ENCODE data around the gene CYGB.

CYGB gene

DNA sequence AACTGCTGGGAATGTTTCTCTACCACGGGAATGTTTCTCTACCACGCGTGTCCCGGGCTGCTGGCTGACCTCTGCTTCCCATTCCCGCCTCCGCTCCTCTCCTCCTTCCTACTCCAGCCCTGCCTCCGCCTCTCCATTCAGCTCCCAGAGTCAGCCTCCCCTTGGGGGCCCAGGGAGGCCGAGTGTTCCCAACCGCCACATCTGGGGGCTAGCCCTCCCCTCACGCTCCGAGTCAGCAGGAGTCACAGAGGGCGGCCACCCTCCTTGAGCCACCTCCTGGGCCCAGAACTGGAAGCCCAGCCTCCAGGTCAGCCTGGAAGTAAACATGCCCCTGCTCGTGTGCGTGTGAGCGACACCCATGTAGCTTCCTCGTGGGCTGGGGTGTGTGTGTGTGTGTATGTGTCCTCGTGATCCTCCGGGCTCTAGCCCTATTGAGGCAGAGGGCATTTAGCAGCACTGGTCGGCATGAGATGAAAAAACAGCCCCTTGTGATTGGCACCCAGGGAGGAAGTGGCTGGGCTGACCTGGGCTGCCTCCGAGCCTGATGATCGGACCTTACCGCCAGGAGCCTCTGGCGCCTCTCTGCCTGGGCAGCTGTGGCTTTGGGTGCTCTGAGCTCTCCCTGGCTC lies 7.3 kb downstream of the CYGB start:
- TF ChIP-seq FOXM1 (IDR thresholded peaks at IDR 0.05; ENCODE audit: borderline replicate concordance, low read depth) = no peak
- TF ChIP-seq TEAD4 (IDR thresholded peaks at IDR 0.05) = no peak
- TF ChIP-seq, protein P1, sequence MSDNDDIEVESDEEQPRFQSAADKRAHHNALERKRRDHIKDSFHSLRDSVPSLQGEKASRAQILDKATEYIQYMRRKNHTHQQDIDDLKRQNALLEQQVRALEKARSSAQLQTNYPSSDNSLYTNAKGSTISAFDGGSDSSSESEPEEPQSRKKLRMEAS (IDR thresholded peaks at IDR 0.05) = no peak
- no peak for TF ChIP-seq CREB1 (IDR thresholded peaks at IDR 0.05; ENCODE audit: low read depth)
- TF ChIP-seq, protein P2, sequence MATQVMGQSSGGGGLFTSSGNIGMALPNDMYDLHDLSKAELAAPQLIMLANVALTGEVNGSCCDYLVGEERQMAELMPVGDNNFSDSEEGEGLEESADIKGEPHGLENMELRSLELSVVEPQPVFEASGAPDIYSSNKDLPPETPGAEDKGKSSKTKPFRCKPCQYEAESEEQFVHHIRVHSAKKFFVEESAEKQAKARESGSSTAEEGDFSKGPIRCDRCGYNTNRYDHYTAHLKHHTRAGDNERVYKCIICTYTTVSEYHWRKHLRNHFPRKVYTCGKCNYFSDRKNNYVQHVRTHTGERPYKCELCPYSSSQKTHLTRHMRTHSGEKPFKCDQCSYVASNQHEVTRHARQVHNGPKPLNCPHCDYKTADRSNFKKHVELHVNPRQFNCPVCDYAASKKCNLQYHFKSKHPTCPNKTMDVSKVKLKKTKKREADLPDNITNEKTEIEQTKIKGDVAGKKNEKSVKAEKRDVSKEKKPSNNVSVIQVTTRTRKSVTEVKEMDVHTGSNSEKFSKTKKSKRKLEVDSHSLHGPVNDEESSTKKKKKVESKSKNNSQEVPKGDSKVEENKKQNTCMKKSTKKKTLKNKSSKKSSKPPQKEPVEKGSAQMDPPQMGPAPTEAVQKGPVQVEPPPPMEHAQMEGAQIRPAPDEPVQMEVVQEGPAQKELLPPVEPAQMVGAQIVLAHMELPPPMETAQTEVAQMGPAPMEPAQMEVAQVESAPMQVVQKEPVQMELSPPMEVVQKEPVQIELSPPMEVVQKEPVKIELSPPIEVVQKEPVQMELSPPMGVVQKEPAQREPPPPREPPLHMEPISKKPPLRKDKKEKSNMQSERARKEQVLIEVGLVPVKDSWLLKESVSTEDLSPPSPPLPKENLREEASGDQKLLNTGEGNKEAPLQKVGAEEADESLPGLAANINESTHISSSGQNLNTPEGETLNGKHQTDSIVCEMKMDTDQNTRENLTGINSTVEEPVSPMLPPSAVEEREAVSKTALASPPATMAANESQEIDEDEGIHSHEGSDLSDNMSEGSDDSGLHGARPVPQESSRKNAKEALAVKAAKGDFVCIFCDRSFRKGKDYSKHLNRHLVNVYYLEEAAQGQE (IDR thresholded peaks at IDR 0.05; ENCODE audit: low read depth) = no peak
- no peak for TF ChIP-seq ZBTB7A (IDR thresholded peaks at IDR 0.05; ENCODE audit: low read depth)
- no peak for TF ChIP-seq EGR1 (IDR thresholded peaks at IDR 0.05)
- no peak for TF ChIP-seq USF1 (IDR thresholded peaks at IDR 0.05)
- no peak for TF ChIP-seq RAD21 (IDR thresholded peaks at IDR 0.05; ENCODE audit: low read depth)
- TF ChIP-seq EP300 (IDR thresholded peaks at IDR 0.05; ENCODE audit: borderline replicate concordance) = no peak
- TF ChIP-seq CEBPB (IDR thresholded peaks at IDR 0.05) = no peak
- no peak for TF ChIP-seq NFIC (IDR thresholded peaks at IDR 0.05)
- no peak for TF ChIP-seq TCF12 (IDR thresholded peaks at IDR 0.05; ENCODE audit: low read depth)
- TF ChIP-seq YY1 (IDR thresholded peaks at IDR 0.05; ENCODE audit: low read depth) = no peak
- no peak for TF ChIP-seq TAF1 (IDR thresholded peaks at IDR 0.05; ENCODE audit: low read depth)

DNA sequence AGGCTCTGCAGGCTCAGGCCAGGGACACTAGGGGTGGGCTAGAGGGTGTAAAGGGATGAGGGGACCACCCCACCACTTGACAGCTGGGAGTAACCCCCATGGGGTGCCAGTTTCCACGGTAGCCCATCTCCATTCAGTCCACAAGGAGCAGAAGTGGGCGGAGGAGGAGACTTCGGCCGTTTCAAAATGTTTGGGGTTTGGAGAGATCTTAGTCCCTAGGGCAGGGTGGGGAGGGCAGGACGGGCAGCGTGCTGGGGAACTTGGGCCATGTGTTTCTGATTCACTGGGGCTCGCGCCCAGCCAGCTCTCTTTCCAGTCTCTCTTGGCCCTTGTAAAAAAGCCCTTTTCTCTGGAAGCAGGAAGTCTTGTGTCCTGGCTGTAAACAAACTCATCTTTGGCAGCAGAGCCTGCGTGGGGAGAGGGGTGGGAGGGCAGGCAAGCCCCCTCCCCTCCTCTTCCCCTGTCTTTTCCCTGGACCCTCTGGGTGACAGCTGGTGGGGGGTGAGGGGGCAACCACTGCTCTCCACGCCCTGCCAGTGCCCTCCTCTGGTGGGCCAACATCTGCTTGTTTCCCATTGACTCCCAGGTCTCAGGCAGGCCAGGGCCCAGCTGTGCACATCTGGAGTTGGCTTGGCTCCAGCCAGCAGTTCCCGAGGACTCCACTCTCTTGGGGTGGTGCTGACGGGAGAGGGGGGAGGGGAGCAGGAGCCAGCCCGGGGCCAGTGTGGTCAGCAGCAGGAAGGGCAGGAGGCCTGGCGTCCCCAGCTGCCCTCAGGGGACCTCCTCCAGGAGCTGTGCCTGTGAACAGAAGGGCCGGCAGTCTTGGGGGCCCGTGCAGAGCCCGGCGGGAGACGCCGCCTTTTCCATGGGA lies 8.1 kb downstream of the CYGB start:
- peak; percentile 37; the same call in 1 of the 2 replicates for TF ChIP-seq NFIC (IDR thresholded peaks at IDR 0.05)
- TF ChIP-seq, protein P1 (IDR thresholded peaks at IDR 0.05) = no peak

DNA sequence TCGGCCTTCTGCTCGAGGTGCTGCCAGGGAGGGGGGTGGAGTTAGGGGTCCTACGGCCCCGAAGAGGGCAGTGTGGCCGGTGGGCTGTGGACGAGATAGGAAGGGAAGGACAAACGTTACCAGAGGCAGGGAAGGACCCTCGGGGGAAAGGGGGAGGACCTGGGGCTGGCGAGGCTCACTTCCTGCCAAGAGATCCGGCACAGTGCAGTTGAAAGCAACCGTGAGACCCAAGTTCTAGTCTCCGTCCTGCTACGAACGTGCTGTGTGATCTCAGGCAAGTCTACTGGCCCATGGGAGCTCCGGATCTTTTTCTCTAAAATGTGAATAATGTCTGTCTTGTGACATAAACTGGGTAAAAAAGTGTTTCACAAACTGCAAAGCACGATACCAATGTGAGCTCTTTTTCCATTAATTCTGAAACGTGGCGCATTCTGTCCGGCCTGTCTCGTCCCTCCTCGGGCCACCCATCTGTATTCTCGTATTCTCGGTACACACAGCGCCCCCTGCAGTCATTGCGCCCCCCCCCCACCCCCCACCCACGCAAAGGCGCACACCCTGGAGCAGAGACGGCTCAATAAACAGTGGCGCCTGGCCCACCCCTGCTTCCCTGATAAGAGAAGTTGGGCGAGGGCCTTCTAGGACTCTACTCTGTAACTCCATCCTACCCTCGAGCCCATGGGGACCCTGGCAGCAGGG lies 8.8 kb downstream of the CYGB start:
- no peak for TF ChIP-seq TCF12 (IDR thresholded peaks at IDR 0.05; ENCODE audit: low read depth)
- no peak for TF ChIP-seq EGR1 (IDR thresholded peaks at IDR 0.05)
- no peak for TF ChIP-seq YY1 (IDR thresholded peaks at IDR 0.05; ENCODE audit: low read depth)
- TF ChIP-seq CREB1 (IDR thresholded peaks at IDR 0.05; ENCODE audit: low read depth) = no peak
- TF ChIP-seq USF1 (IDR thresholded peaks at IDR 0.05) = no peak
- TF ChIP-seq, protein P1 (IDR thresholded peaks at IDR 0.05) = no peak
- TF ChIP-seq FOXM1 (IDR thresholded peaks at IDR 0.05; ENCODE audit: borderline replicate concordance, low read depth) = no peak
- TF ChIP-seq ZBTB7A (IDR thresholded peaks at IDR 0.05; ENCODE audit: low read depth) = no peak
- no peak for TF ChIP-seq CEBPB (IDR thresholded peaks at IDR 0.05)
- no peak for TF ChIP-seq TAF1 (IDR thresholded peaks at IDR 0.05; ENCODE audit: low read depth)
- TF ChIP-seq RAD21 (IDR thresholded peaks at IDR 0.05; ENCODE audit: low read depth) = no peak
- TF ChIP-seq, protein P2 (IDR thresholded peaks at IDR 0.05; ENCODE audit: low read depth) = no peak
- no peak for TF ChIP-seq TEAD4 (IDR thresholded peaks at IDR 0.05)
- TF ChIP-seq EP300 (IDR thresholded peaks at IDR 0.05; ENCODE audit: borderline replicate concordance) = no peak
- TF ChIP-seq NFIC (IDR thresholded peaks at IDR 0.05) = no peak

DNA sequence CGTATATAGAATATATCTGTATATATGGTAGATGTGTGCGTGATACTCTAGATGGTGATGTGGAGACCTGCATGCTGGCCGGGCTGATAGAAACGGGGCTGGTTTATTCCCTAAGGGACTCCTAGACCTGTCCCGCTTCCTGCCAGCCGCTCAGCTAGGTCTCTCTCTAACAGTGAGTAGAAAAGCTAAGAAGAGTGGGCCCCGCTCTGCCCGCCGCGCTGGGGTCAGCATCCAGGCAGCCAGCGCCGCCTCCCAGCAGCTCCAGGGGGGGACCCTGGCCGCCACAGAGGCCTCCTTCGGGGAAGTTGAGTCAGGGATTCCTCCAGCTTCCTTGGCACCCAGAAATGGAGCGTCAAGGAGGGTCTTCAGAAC lies 9.4 kb downstream of the CYGB start:
- no peak for TF ChIP-seq EGR1 (IDR thresholded peaks at IDR 0.05)
- TF ChIP-seq NFIC (IDR thresholded peaks at IDR 0.05) = no peak
- TF ChIP-seq RAD21 (IDR thresholded peaks at IDR 0.05; ENCODE audit: low read depth) = no peak
- TF ChIP-seq EP300 (IDR thresholded peaks at IDR 0.05; ENCODE audit: borderline replicate concordance) = no peak
- TF ChIP-seq, protein P2 (IDR thresholded peaks at IDR 0.05; ENCODE audit: low read depth) = no peak
- no peak for TF ChIP-seq USF1 (IDR thresholded peaks at IDR 0.05)
- no peak for TF ChIP-seq ZBTB7A (IDR thresholded peaks at IDR 0.05; ENCODE audit: low read depth)
- no peak for TF ChIP-seq CEBPB (IDR thresholded peaks at IDR 0.05)
- TF ChIP-seq CREB1 (IDR thresholded peaks at IDR 0.05; ENCODE audit: low read depth) = no peak
- TF ChIP-seq, protein P1 (IDR thresholded peaks at IDR 0.05) = no peak
